Measurements from ENCODE around the gene LCN2.

The LCN2 gene

GRCh38 chr9:128143525-128144238 lies 5.6 kb upstream of the LCN2 start:
- intact Hi-C loops (cut with DNase I) = no loop called here
- DNase-seq = no peak

GRCh38 chr9:128144239-128145181 lies 4.7 kb upstream of the LCN2 start:
- DNase-seq = no peak
- intact Hi-C loops (cut with DNase I) = no loop called here

GRCh38 chr9:128145536-128145935 lies 3.7 kb upstream of the LCN2 start:
- intact Hi-C loops (cut with DNase I) = no loop called here
- no peak for DNase-seq

- DNase-seq = no peak
- intact Hi-C loops (cut with DNase I) = no loop called here
These were observed 3.3 kb upstream of the LCN2 start for GRCh38 chr9:128145951-128146351.

- intact Hi-C loops (cut with DNase I) = no loop called here
- DNase-seq = no peak
These were observed 2.6 kb upstream of the LCN2 start for GRCh38 chr9:128146591-128147120.

GRCh38 chr9:128148509-128149000 lies 698 bp upstream of the LCN2 start:
- no peak for DNase-seq
- intact Hi-C loops (cut with DNase I) = no loop called here

- no peak for DNase-seq
- intact Hi-C loops (cut with DNase I) = no loop called here
These were observed 819 bp downstream of the LCN2 start for GRCh38 chr9:128149951-128150593.

GRCh38 chr9:128150594-128151308 lies 1.5 kb downstream of the LCN2 start:
- DNase-seq = no peak
- intact Hi-C loops (cut with DNase I) = no loop called here

- no peak for DNase-seq
- intact Hi-C loops (cut with DNase I) = no loop called here
These were observed 2.3 kb downstream of the LCN2 start for GRCh38 chr9:128151309-128152132.

- intact Hi-C loops (cut with DNase I) = no loop called here
- DNase-seq = no peak
These were observed 3.1 kb downstream of the LCN2 start for GRCh38 chr9:128152133-128153059.

- intact Hi-C loops (cut with DNase I) = no loop called here
- DNase-seq = no peak
These were observed 4.0 kb downstream of the LCN2 start for GRCh38 chr9:128153060-128153946.

GRCh38 chr9:128153947-128154695 lies 4.9 kb downstream of the LCN2 start:
- intact Hi-C loops (cut with DNase I) = no loop called here
- DNase-seq = no peak

- DNase-seq = no peak
These were observed 6.7 kb downstream of the LCN2 start for GRCh38 chr9:128155736-128156500.

GRCh38 chr9:128159522-128159783 lies 10.2 kb downstream of the LCN2 start:
- DNase-seq = peak in 5 of 42 donors; percentile 6 to 41 (median 16)
- intact Hi-C loops (cut with DNase I) = no loop called here

More at GRCh38 chr9:128155736-128156500, 6.7 kb downstream of the LCN2 start:
- intact Hi-C loops (cut with DNase I) = no loop called here
